GM23248 (cell line): ENCODE measurements around the gene SHISA6. TPM values are rescaled to one million over a fixed set of nuclear protein-coding genes. Genes with fewer than 3 reads are reported as not detected.

ENCODE experiments used
- DNase-seq: peaks from one replicate; pipeline ENCODE4 v3.0.0-alpha.2; 2015
- H2AFZ ChIP-seq: fragments of 200-600 bp; sonication (generic); 2 replicates; pipeline ENCODE4 v1.6.1; 2016; ENCODE audit warnings: antibody characterized with exemption
- H3F3A ChIP-seq: fragments of 200-600 bp; sonication (generic); 2 replicates; pipeline ENCODE4 v1.6.1; 2016; ENCODE audit warnings: mild to moderate bottlenecking, antibody characterized with exemption, mixed run types; ENCODE audit not compliant: insufficient read depth
- H3K27ac ChIP-seq: fragments of 200-600 bp; sonication (generic); 2 replicates; pipeline ENCODE4 v1.5.1; 2016; ENCODE audit warnings: mild to moderate bottlenecking
- H3K27me3 ChIP-seq: fragments of 200-600 bp; sonication (generic); replicated peaks from 2 replicates; pipeline ENCODE4 v1.6.1; 2016; ENCODE audit warnings: mild to moderate bottlenecking; ENCODE audit not compliant: insufficient read depth
- H3K36me3 ChIP-seq: fragments of 200-600 bp; sonication (generic); 2 replicates; pipeline ENCODE4 v1.6.1; 2016; ENCODE audit warnings: low read depth, mild to moderate bottlenecking
- H3K4me1 ChIP-seq: fragments of 200-600 bp; sonication (generic); 2 replicates; pipeline ENCODE4 v1.6.1; 2016; ENCODE audit warnings: mild to moderate bottlenecking; ENCODE audit not compliant: insufficient read depth
- H3K4me2 ChIP-seq: fragments of 200-600 bp; sonication (generic); one replicate; pipeline ENCODE4 v1.6.1; 2016; ENCODE audit warnings: mild to moderate bottlenecking; ENCODE audit not compliant: unreplicated experiment
- H3K4me3 ChIP-seq: fragments of 200-600 bp; sonication (generic); 2 replicates; pipeline ENCODE4 v1.5.1; 2016; ENCODE audit warnings: mild to moderate bottlenecking
- H3K79me2 ChIP-seq: fragments of 200-600 bp; sonication (generic); 2 replicates; pipeline ENCODE4 v1.6.1; 2016; ENCODE audit warnings: mild to moderate bottlenecking; ENCODE audit not compliant: insufficient read depth
- H3K9ac ChIP-seq: fragments of 200-600 bp; sonication (generic); 2 replicates; pipeline ENCODE4 v1.6.1; 2016; ENCODE audit warnings: mild to moderate bottlenecking
- H3K9me2 ChIP-seq: fragments of 200-600 bp; sonication (generic); 2 replicates; pipeline ENCODE4 v1.6.1; 2016; ENCODE audit warnings: mixed run types, mild to moderate bottlenecking, moderate library complexity; ENCODE audit not compliant: insufficient read depth
- H3K9me3 ChIP-seq: fragments of 200-600 bp; sonication (generic); one replicate; pipeline ENCODE4 v1.6.1; 2017; ENCODE audit warnings: low read depth
- H4K20me1 ChIP-seq: fragments of 200-600 bp; sonication (generic); 2 replicates; pipeline ENCODE4 v1.6.0; 2016; ENCODE audit not compliant: insufficient read depth
- EZH2 ChIP-seq: fragments of 200-600 bp; sonication (generic); IDR thresholded peaks from 2 replicates; pipeline ENCODE4 v1.6.1; 2018; ENCODE audit warnings: antibody characterized with exemption, mild to moderate bottlenecking; ENCODE audit not compliant: insufficient read depth, poor library complexity, severe bottlenecking
- EZH2phosphoT487 ChIP-seq: fragments of 200-600 bp; sonication (generic); IDR thresholded peaks from 2 replicates; pipeline ENCODE4 v1.6.1; 2018; ENCODE audit warnings: antibody characterized with exemption, moderate library complexity, mild to moderate bottlenecking, low read depth; ENCODE audit not compliant: insufficient read depth
- WGBS, 2 experiments: methylation state at CpG; one replicate each; pipeline ENCODE4 v1.1.6; 2015 to 2017; ENCODE audit warnings: low lambda C conversion rate in 2 of 2, low coverage in 1 of 2; ENCODE audit errors: missing lambda C conversion rate in 2 of 2; 5-methylcytosine and 5-hydroxymethylcytosine counted together
- in situ Hi-C: fragments of 300-500 bp; cut with MboI; formaldehyde crosslinking; loops from 2 replicates; pipeline ENCODE4 v1.15.0; 2020
- polyA plus RNA-seq: library from polyadenylated mRNA; unstranded; fragments of >200 nt; fragmentation: Nextera tagmentation; extraction: Ambion mirVana; gene quantifications from 2 replicates; pipeline ENCODE4 v1.2.1, GENCODE V29; 2016
- total RNA-seq: library from RNA; depleted of rRNA; stranded (reverse); fragments of >200 nt; shearing (Covaris generic); gene quantifications from 2 replicates; pipeline ENCODE4 v1.2.3, GENCODE V29; 2014

Gene SHISA6
- total and polyA plus RNA-seq, 2 experiments from 2014 or later: not detected

DNA sequence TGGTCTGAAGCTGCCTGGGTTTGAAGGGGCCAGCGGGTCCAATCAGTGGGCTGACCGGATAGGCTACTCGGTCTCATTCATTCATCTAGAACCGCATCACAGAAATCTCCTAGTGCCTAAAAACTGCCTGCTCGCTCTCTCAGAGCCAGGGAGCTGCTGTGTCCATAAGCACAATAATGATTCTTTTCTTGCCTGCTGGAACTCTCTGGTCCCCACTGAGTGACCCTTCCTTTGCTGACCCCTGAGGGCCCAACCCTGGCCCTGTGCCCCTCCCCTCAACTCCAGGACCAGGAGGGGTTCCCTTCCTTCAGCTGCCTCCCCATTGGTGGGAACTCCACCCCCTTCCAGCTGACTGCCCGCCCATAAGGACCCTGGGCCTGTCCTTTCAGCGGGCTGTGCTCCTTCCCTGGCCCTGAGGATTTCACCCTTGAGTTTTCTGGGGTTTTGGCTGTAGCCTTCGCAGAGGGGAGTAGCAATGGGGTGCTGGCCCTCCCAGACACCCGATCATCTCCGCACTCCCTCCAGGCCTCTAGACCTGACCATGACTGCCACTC lies 317.7 kb downstream of the SHISA6 start:
- Histone ChIP-seq H4K20me1 (no peaks in the 10 kb centered on the region), H3K27ac (no peak overlapping the region), H3K4me3 (no peak overlapping the region), H3K4me2 (no peak overlapping the region), H3K36me3 (no peaks in the 10 kb centered on the region), H3K79me2 (no peaks in the 10 kb centered on the region), H3K9me2 (no peaks in the 10 kb centered on the region), H3K4me1 (no peaks in the 10 kb centered on the region), H3K9ac (no peak overlapping the region), H3K27me3 (no peaks in the 10 kb centered on the region), H3F3A (no peaks in the 10 kb centered on the region), H3K9me3 (no peaks in the 10 kb centered on the region), H2AFZ (no peak overlapping the region)
- TF ChIP-seq EZH2phosphoT487 (no peak), EZH2 (no peak)
- 59 to 61% methylated on average over 10 of the region's 10 CpGs for WGBS, 2 experiments
- no peak for DNase-seq
- in situ Hi-C loops: no loop called here

DNA sequence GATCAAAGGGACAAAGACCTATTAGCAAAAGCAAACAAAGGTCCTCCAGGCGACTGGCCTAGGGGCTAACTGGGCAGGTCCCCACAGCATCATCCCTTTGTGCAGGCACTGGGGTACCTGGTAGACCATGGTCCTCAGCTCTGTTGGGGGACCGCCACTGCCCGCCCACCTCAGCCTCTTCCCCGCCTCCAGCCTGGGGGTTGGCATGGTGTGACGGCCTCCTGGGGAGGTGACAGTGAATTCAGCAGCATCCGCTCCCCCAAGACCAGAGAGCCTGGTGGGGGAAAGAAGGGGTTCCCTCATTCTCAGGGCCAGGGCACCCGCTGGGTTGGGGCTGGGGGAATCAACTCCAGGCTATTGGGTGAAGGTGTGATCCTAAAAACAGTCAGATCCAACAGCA lies 318.6 kb downstream of the SHISA6 start:
- Histone ChIP-seq H3K4me2 (no peak overlapping the region), H4K20me1 (no peaks in the 10 kb centered on the region)
- 40 to 47% methylated on average over 7 of the region's 7 CpGs for WGBS, 2 experiments

DNA sequence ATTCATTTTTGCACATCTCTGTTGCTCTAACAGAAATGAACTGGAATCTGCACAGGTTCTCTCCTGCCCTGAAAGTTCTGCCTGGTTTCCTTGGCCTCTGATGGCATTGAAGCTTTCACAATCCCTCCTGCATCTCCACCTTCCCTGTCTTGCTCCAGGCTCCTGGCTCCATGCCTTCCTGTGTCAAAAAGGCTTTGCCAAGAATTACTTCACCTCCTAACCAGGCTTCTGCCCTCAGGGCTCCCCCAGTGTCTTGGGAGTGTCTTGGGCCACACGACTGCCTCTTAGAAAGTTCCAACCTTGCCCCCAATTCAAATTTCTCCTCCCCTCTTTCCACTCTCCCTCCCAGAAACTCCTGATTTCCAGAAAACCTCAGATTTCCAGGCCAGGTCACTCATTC lies 320.3 kb downstream of the SHISA6 start:
- no peaks in the 10 kb centered on the region for H3K9me3 ChIP-seq
- 12 to 13% methylated on average over 1 of the region's 1 CpG for WGBS, 2 experiments
- H2AFZ ChIP-seq: no peak overlapping the region
- no peak overlapping the region for H3K4me3 ChIP-seq
- no peaks in the 10 kb centered on the region for H3K9me2 ChIP-seq
- no peaks in the 10 kb centered on the region for H3K79me2 ChIP-seq
- no peaks in the 10 kb centered on the region for H3K4me1 ChIP-seq
- no peaks in the 10 kb centered on the region for H3K27me3 ChIP-seq
- H3K36me3 ChIP-seq: no peaks in the 10 kb centered on the region
- no peak overlapping the region for H3K4me2 ChIP-seq
- TF ChIP-seq EZH2phosphoT487 (no peak), EZH2 (no peak)
- no peaks in the 10 kb centered on the region for H4K20me1 ChIP-seq
- no peaks in the 10 kb centered on the region for H3F3A ChIP-seq
- H3K27ac ChIP-seq: no peak overlapping the region
- DNase-seq: no peak
- in situ Hi-C loops: no loop called here
- no peak overlapping the region for H3K9ac ChIP-seq

More for the DNA sequence above, 318.6 kb downstream of the SHISA6 start:
- H3K9ac ChIP-seq: no peak overlapping the region
- H3K9me3 ChIP-seq: no peaks in the 10 kb centered on the region
- H3K4me3 ChIP-seq: no peak overlapping the region
- in situ Hi-C loops: no loop called here
- no peaks in the 10 kb centered on the region for H3F3A ChIP-seq
- H3K36me3 ChIP-seq: no peaks in the 10 kb centered on the region
- H3K79me2 ChIP-seq: no peaks in the 10 kb centered on the region
- no peaks in the 10 kb centered on the region for H3K4me1 ChIP-seq
- no peak overlapping the region for H3K27ac ChIP-seq
- TF ChIP-seq EZH2: no peak
- no peak for TF ChIP-seq EZH2phosphoT487
- no peaks in the 10 kb centered on the region for H3K9me2 ChIP-seq
- H2AFZ ChIP-seq: no peak overlapping the region
- H3K27me3 ChIP-seq: no peaks in the 10 kb centered on the region
- no peak for DNase-seq

DNA sequence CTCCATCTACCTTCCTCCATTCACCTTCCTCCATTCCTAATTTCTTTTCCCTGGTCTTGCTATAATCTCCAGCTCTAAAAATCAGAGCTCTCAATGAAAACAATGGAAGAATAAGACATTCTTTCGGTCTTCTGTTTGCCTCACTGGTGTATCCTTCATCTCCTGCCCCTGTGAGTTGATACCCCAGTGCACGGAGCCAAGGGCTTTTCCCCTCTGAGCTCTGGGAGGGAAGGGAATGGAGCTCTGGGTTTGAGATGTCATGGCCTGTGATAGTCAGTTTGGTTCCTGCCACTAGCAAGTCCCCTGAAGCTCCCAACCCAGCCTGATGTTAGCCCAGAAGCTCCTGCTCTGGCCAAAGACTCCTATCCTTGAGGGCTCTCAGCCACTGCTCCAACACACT lies 320.7 kb downstream of the SHISA6 start:
- Histone ChIP-seq H2AFZ (no peak overlapping the region), H3F3A (no peaks in the 10 kb centered on the region), H3K27me3 (no peaks in the 10 kb centered on the region), H3K4me2 (no peak overlapping the region), H4K20me1 (no peaks in the 10 kb centered on the region), H3K36me3 (no peaks in the 10 kb centered on the region), H3K9me2 (no peaks in the 10 kb centered on the region), H3K4me3 (no peak overlapping the region), H3K79me2 (no peaks in the 10 kb centered on the region), H3K27ac (no peak overlapping the region), H3K9ac (no peak overlapping the region), H3K4me1 (no peaks in the 10 kb centered on the region), H3K9me3 (no peaks in the 10 kb centered on the region)
- WGBS, 2 experiments: 7 to 8% methylated on average over 2 of the region's 2 CpGs
- no peak for DNase-seq
- in situ Hi-C loops: no loop called here
- TF ChIP-seq EZH2phosphoT487 (no peak), EZH2 (no peak)
